Measurements from ENCODE around the gene PRXL2B.

PRXL2B gene

DNA sequence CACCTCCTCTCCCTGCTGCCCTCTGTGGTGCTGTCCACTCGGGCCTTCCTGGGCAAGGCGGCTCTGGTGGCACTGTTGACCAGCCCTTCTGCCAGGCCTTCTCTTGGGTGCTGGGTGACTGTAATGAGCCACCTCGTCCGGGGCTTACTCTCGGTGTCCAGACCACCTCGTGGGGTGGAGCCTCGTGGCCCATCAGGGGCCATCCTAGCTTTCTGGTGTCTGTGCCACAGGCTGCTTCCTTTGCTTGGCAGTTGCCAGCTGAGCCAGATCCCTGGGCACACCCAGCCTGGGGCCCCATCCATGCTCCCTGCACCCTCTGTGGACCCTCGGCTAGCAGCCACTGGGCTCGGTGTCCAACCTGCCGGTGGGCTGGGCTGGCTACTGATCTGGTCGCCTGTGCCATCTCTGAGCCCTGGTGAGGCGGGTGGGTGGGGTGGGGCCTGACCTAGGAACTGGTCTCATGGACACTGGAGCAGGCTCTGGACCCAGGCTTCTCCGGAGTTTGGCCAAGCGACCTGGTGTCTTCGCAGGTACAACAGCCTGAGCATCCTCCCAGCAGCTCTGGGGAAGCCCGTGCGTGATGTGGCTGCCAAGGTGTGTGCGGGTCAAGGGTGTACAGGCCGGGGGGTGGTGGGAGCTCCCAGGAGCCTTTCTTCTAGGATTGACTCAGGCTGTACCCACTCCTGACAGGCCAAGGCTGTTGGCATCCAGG lies 1.4 kb downstream of the PRXL2B start:
- DNase-seq = no peak

DNA sequence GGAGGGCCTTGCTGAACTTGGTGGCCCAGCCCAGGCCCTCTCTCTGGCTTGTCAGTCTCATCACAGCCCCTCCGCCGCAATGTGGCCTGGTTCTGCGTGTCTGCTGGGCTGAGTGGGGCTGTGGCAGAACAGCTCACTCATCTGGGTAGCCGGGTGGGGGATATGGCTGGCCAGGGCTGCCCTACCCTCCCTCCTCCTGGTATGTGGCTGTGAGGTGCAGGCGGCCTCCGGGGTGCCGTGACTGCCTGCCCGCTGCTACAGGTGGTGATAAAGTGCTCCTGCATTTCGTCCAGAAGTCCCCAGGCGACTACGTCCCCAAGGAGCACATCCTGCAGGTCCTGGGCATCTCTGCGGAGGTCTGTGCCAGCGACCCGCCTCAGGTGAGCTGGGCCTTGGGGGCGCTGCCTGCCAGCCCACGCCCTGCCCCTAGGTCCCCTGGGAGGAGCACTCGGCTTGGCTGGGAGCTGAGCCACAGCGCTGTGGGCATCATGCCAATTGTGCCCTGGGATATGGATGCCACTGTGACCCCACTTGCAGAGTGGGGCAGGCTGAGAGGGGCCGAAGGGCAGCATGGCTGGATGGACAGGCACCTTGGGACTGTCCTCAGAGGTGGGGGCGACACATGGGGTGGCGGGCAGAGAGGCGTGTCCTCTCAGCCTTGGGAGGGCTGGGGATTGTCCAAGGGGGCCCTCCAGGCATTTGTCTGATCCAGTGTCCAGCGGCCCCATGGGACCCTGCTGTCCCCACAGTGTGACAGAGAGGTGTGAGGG lies 2.3 kb downstream of the PRXL2B start:
- DNase-seq = no peak

DNA sequence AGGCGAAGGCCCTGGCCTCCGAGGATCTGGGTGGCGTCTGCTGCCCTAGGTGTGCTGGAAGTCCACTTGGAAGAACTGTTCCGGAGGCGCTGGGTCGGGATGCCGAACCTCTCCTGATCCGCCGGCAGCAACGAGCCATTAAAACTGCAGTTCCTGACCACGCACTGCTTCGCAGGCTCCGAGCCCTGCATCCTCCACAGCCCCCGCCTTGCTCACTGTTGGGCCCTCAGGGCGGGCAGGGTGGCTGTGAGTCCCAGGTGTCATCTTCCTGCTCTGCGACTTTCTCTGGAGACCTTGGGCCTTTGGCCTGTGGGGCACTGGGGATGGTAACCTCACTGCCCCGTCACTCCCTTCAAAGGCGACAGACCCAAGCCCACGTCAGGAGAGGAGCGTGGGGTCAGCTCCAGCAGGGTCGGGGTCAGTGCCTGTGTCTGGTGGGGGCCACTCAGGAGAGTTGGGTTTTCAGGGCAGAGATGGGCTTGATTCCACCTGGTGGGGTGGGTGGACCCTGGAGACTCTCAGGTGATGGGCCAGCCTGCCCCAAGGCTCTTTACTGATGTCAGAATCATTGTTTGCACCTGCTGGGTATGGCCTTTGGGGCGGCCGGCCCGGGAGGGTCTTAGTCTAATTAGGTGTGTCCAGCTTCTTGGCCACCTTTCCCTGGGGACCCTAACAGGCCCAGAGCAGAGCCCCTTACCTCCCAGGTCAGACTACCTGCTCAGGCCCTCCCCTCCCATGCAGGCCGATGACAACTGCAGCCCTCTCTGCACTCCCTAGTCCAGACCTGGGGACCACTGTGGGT lies 3.1 kb downstream of the PRXL2B start:
- DNase-seq = no peak

- no peak for DNase-seq
Measured at GRCh38 chr1:2590233-2591141, 3.9 kb downstream of the PRXL2B start.

- DNase-seq = no peak
Measured at GRCh38 chr1:2591233-2591580, 4.6 kb downstream of the PRXL2B start.

DNA sequence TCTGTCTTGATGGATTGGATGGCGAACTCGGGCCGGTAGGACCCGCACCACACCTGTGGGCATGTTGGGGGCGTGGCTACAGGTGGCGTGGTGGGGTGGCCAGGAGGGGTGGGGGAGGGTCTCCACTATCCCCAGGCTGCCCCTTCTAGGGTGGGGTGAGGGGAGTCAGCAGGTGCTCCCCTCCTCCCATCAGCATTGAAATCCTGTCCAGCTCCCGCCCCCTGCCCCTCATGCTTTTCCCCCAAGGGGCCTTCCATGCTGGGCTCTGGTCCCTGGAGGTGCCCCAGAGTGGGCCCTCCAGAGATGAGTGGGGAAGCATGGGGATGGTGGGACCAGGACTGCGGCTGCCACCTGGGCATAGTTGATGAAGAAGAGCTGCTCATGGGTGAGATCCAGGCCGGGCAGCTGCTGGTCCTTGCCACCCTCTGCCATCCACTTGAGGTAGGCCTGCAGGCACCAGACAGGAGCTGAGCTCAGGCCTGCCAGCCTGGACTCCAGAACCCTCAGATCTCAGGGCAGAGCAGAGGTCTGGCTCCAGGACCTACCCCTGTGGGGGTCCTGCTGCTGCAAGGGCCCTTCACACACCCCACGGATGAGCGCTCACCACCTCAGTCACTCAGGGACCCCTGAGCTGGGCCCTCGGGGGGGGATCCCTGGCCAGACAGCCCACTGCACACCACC lies 5.1 kb downstream of the PRXL2B start:
- DNase-seq = no peak

GRCh38 chr1:2592672-2593071 lies 6.1 kb downstream of the PRXL2B start:
- peak; percentile 52 for DNase-seq

GRCh38 chr1:2593251-2593878 lies 6.8 kb downstream of the PRXL2B start:
- DNase-seq = no peak

DNA sequence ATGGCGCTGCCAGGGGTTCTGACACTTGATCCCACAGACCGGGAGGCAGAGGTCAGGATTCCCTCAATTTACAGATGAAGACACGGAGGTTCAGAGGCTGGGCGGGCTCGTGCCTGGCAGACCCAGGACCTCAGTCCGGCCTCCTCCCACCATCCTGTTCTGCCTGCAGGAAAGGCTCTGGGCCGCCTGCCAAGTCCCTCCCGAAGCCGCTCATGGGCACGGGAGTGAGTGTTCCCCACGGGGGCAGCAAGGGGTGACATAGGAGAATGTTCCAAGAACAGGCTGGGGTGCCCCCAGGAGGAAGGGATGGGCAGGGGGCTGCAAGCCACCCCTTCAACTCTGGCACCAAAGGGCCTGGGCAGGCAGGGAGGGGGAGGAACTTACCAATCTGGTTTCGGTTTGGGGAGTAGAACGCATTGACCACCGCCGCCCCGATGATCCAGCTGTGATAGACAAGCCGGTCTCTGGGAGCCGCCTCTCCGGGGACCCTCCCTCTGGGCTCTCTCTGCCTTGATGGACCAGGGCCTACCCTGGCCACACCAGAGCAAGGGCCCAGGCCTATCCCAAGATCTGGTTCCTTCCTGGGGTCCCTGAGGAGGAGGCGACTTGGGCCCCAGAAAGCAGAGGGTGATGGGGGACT lies 7.5 kb downstream of the PRXL2B start:
- DNase-seq = no peak

DNA sequence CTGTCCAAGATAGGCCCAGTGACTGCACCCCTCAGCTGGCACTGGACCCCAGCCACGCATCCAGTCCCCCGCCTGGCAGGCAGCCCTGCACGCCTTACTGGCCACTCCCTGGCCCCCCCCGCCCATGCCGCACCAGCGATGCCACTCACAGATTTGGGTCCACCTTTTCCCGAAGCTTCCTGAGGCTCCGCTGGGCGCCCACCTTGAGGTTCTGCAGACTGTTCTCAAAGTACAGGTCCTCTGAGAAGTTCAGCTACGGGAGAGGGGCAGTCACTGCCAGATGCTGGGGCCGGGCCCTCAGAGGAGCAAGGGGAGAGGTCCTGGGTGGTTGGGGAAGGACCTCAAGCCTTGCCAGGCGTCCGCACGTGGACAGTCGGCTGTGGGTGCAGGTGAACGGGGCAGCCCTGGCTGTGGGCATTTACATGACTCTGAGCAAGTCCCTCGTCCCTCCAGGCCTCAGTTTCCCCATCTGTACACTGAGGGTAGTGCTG lies 8.1 kb downstream of the PRXL2B start:
- no peak for DNase-seq

- no peak for DNase-seq
Measured at GRCh38 chr1:2595261-2595811, 8.8 kb downstream of the PRXL2B start.

- DNase-seq = no peak
Measured at GRCh38 chr1:2595812-2596529, 9.4 kb downstream of the PRXL2B start.

DNA sequence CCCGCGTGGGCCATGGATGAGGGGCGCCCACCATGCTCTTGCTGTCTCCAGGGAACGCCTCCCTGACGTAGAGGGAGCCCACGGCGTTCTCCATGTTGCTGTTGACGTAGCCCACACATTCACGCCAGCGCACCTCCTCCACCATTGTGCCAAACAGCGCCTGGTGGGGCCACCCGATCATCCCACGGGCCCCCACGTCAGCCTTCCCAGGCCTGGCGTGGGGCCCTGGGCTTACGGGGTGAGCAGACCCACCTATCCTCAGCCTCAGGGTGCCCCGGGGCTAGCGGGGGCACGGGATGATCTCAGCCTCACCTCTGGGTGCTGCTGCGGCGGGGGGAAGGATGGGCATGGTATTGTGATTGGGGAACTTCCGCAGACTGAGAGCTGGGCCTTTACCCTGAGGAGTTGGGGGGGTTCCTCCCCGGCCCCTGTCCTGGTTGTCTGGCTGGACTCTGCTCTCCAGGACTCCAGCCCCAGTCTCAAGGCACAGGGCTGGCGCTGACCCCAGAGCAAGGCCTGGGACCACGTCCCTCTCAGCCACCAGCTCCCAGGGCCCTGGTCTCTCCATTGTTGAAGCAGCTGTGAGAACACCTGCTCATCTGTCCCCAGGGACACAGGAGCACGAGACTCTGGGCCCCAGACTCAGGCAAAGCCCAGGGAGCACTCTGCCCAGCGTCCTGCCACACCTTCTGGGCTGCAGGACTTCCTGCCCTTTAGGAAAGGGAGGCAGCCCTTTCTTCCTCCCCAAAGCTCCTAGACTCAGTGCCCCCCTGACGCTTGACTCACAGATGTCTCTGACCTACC lies 10.2 kb downstream of the PRXL2B start:
- no peak for DNase-seq

- no peak for DNase-seq
Measured at GRCh38 chr1:2597441-2598328, 11.1 kb downstream of the PRXL2B start.

GRCh38 chr1:2598329-2598931 lies 11.9 kb downstream of the PRXL2B start:
- no peak for DNase-seq

GRCh38 chr1:2601721-2602303 lies 15.2 kb downstream of the PRXL2B start:
- DNase-seq = no peak

DNA sequence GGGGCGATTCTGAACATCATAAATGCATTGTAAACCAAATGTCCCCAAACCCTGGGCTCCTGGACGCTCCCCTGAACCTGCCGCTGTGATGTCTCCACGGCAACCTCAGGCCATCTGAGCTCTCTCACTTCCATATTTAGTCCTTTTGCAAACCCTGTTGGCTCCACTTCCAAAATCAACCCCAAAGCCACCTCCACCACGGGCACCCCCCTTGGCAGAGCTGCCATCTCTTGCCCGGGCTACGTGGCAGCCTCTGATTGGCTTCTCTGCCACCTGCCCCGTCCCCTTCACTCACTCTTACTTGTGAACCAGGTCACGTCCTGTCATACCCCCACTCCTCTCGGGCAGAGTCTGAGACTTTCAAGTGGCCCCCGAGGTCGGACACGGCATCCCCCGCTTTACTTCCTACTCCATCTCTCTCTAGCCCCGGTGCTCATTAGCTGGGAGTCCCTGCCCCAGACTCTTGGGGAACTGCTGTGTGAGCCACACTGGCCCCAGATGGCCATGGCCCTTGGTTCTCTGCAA lies 15.8 kb downstream of the PRXL2B start:
- DNase-seq = no peak

Data from hematopoietic multipotent progenitor cell treated with erythropoietin and hydrocortisone succinate and interleukin-3 and kit ligand, for 4 days (in vitro differentiated cells).